Measurements from ENCODE around the gene SUCO.

DNA sequence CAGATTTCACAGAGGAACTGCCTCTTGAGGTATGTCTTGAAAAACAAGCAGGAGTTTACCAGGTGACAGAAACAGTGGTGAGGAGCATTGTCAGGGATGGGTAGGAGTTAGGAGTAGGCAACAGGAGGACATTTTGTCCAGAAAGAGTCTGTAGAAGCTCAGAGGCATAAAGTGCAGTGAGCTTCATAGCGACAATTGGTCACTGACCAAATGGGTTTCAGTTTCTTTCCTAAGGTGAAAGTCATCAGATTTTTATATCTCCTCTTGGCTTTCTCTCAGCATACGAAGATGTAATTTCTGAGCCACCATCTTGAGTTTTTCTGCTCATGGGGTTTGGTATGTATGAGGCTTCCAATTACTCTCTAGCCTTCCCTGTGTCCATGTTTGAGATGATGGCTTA, 96.7 kb downstream of the SUCO start:
- TF ChIP-seq CTCF (IDR thresholded peaks at IDR 0.05; ENCODE audit: insufficient read depth, low read depth, low read length) = no peak
- no peak for TF ChIP-seq EZH2 (IDR thresholded peaks at IDR 0.05; ENCODE audit: insufficient read depth, low read length)

All from astrocyte (in vitro differentiated cells and primary cell).